Right hindlimb (tissue), 1 donor: ENCODE results near the gene TPRA1.

Source experiments
- DNase-seq: peaks from one replicate; pipeline ENCODE4 v3.0.0-alpha.2; 2018

TPRA1 gene

DNA sequence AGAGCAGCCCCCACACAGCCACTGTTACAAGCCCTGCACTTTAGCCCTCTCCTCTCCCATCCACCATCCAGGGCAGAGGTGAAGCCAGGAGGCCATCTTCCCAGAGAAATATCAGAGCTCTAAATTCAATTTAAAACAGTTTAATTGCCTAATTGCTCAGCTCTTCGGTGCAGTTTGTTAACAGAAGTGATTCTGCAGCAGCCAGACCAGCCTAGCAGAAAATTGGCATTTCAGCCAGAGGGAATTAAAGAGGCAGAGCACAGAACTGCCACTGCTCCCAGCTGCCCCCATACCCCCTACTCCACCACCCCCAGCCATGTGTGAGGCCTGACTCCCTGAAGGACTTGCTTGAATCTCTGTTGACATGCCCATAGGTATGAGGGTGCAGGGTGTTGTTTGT is 38.5 kb downstream of the TPRA1 start:
- DNase-seq = no peak

DNA sequence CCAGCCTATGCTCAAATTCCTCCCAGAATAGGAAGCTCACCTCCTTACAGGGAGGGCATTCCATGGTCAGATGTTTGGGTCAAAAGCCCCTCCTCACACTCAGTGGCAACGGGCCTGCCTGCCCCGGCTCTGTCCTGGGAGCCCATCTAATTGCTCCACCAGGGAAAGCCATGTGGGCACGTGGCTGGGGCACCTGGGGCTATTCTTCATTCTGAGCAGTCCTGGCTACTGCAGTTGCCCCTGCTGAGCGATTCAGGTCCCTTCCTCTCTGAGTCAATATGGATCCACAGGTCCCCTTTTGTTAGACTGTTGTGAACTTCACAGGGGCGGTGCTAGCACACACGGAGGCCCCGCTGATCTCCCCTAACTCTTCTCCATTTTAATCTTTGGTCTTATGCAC is 39.4 kb downstream of the TPRA1 start:
- no peak for DNase-seq

DNA sequence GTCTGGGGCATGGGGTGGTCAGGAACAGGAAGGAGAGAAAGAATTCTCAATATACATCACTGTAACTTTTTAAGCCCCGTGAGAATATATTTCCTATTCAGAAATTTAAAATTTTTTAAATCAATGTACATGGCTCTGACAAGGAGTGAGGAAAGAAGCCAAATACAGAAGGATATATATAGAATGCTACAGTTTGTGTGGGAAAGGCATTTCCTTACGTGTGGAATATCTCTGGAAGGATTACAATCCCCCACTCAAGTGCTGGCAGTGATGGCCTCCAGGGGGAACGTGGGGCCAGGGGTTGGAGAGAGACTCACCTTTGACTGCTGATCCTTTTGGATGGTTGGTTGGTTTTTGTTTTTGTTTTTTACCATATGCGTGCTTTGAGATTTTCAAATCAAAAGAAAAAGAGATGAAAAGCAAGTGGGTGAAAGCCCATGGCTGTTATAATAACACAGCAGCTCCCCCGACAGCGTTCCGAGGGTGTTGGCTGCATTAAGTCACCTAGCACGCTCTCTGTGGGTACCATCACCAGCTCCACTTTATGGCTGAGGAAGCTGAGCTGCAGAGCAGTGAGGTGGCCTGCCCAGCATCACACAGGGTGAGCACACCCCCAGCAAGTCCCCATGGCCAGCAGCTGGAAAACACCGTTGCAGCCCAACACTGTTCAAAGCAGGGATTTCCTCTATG is 39.9 kb downstream of the TPRA1 start:
- DNase-seq = no peak

DNA sequence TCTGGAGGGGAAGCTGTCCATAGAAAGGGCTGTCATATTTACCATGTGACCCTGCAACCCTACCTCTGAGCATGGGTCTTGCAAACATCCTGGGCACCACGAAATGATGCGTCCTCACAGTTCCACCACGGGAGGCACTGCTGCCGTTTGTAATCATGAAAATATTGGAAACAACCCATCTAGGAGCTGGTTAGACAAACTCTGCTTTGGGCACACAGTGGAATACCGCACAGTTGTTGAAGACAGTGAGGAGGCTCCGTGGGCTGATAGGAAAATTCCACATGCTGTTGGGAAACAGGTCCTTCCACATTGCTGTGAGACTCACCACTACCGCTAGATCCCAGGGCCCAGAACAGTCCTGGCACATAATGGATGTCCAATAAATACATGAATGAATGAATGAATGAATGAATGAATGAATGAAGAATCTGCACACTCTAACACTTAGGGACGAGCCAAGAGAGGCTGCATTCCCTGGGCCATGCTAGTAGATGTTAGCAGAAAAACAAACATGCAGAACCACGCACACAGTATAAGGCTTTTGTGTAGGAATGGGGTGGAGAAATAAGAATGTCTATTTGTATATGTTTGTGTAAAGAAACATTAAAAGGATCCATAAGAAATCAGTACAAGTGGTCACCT is 40.6 kb downstream of the TPRA1 start:
- no peak for DNase-seq

DNA sequence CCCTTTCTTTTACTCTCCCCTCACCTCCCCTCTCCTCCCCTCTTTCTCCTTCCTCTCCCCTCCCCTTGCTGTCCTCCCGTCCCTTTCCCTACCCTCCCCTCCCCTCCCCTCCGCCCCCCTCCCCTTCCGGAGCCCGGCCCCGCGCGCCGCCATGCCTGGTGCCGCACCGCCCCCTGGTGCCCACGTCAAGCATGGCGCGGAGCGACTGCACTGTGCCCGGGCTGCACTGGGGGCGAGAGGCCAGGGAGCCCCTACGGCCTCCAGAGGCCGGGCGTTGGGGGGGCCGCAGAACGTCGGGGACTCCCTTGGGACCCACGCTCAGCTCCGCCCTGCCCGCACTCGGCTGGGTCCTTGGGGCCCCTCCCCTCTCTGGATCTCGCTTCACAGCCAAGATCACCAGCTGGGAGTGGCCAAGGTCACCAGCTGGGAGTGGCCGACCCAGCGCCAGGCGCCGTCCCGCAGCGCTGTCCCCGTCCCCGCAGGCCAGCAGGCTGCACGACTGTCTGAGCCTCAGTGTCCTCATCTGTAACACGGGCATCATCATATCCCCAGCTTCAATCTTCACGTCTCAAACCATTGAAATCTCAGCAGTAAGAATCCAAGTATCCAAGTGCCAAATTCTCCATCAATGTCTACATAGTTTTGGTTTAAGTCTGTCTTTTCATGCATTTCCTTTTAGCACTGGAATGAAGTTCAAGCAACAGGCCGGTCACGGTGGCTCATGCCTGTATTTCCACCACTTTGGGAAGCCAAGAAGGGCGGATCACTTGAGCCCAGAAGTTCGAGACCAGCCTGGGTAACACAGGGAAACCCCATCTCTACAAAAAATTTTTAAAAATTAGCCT is 42.5 kb downstream of the TPRA1 start:
- DNase-seq = peak; percentile 87

DNA sequence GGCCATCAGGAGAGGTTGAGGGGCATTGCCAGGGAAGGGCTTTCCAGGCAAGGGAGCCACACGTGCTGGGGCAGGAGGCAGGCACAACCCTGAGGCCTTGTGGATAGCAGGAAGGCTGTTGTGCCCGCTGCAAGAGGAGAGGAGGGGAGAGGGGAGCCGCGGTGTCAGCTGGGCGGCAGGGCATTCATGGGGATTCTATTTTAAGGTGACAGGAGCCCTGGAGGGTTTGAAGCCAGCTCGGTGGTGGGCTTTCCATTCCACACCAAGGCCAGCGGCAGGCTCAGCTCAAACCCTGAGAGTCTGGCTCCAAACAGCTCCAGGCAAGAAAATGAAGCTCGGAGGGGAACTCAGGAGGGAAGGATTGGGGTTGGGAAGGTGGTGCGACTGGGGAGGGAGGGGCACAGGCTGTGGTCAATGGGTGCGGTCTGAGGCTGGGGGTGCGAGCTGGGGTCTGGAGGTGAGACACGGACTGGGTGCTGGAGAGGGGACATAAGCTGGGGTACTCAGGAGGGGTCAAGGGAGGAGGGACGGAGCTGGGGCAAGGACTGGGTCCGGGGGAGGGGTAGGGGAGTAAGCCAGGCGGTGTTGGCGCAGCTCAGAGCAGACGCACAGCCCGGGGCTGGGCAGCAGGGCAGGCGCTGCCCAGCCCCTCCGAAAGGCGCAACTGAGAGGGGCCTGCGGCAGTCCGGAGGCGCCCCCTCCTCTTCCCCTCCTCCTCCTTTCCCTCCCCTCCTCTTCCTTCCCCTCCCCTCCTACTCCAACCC is 43.4 kb downstream of the TPRA1 start:
- DNase-seq = peak; percentile 43

DNA sequence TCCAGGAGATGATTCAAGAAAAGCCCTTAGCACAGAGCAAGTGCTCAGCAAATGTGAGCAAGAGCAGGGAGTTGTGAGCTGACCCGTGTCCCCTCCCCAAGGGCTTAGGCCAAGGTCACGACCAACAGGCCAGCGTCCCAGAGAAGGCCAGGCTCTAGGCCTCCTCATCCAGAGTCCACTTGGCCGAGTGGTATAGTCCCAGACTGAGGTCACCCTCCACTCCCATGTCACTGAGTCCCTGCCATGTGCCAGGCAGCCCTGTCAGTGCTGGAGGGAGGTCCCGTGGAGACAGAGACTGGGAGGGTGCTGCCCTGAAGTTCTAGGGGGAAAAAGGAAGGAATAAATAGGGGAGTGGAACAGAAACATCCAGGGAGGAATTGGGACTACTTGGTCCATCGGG is 44.0 kb downstream of the TPRA1 start:
- no peak for DNase-seq

DNA sequence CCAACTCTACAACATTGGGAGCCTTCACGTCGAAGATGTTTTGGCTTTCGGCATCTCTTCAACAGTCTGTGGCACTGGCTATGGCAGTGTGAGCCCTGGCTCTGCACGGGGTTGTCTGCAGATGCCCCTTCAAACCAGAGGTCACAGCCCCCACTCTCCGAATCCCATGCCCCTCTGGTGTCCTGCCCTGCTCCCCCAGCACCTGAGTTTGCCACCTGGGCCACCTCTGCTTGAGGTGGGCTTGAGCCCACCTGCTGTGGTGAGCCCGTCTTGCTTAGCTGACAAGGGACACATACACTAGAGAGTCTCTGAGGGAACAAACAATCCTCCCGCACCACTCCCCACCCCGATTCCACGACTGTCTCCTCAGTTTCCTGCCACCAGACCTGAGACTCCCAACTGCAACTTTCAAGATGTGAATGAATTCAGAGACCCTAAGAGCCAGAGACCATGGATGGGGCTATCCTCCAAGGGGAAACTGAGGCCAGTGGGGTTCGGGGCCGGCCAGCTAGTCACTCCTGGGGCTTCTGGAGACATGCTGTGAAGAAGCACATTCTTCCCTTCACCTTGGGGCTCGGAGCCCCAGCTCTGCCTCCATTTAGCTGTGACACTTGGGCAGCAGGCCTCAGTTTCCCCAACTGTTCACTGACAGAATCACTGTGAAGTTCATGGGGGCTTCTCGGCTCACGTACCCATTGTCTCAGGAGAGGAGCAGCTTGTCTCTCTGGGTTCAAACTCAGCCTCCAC is 44.6 kb downstream of the TPRA1 start:
- no peak for DNase-seq

DNA sequence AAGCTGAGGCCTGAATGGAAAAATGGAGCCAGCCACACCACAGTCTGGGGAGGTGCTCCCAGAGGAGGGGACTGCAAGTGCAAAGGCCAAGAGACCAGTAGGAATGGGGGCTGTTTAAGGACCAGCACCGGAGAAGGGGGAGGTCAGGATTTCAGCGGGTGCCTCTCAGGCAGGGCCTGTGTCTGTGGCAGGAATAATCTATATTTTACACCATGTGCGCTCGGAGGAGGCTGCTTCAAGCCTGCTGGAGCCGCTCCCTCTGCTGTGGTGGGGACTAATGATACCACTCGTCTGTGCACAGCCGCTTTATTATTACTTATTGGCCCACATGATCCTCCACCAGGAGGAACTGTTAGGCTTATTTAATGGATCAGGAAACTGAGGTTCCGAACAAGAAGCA is 45.3 kb downstream of the TPRA1 start:
- DNase-seq = no peak

DNA sequence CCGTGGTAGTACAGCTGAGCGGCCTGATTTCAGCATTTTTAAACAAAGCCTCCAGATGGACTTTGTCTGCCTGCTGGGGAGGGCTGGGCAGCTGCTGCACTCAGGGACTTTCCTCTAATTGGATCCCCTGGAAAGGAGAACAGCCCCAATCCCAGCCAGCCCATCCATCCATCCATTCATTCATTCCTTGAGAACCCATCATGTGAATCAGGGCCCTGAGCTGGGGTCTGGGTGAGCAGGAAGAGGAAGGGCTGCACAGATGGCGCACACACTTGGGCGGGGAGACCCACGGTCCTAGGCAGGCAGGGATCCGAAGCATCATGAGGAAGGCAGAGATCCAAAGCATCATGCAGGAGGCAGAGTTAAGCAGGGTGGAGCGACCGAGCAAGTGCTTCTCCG is 45.7 kb downstream of the TPRA1 start:
- DNase-seq = no peak

DNA sequence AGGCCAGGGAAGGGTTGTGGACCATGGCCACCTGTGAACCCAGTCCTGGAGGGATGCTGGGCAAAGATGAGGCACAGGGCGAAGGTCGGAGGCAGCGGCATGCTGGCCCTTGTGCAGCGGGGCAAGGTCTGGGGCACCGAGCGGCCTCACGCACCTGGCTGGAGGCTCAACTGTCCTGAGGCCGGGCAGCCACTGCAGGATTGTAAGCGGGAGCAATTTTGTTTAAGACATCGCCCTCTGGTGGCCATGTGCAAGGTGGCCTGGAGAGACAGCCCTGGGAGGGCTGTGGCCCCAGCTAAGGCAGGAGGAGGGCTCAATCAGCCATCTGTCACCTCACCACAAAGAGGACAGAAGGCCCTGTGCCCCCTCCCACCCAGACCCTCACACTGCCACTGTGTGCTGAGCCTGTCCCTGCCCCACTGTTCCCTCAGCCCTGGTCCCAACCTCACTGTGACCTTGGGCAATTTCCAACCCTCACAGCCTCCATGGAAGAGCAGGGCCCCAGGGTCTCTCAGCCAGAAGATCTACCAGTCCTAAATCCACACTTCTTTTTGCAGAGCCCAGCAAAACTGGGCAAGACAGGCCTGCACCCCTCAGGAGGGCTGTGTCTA is 46.2 kb downstream of the TPRA1 start:
- DNase-seq = peak; percentile 59

DNA sequence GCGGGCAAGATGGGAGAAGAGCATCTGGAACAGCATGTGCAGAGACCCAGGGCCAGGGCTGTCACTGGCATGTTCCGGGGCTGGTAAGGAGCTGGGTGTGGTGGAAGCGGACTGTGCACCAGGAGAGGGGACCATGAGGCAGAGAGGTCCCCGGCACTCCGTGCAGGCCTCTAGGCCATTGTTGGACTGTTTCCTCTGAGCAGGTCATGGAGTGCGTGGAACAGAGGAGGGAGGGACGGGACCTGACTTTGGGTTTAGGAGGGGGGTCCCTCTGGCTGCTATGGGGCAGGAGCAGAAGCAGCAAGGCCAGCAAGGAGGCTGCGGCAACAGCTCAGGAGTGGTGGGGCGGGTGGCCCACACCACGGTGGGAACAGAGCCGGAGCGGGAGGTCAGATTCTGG is 47.1 kb downstream of the TPRA1 start:
- DNase-seq = no peak

DNA sequence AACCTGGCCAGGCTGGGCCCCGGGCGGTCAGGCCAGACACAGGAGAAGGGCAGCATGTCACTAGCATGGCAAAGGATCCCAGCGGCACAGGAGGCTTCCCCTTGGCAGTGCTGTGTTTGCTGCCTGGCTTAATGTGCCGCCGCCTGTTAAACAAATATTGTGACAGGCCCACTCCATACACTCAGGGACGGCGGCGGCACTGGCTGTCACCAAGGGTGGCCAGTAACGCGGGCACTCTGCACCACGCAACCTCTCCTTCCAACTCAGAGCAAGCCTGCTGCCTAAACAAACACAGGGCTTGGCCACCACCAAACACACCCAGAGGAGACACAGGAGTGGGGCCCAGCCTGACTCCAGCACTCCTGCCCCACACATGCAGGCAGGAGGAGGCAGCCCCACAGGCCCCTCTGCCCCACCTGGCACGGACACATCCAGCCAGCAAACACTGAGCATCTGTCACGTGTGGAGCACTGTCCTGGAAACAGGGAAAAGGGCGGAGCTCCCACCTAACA is 48.0 kb downstream of the TPRA1 start:
- no peak for DNase-seq

DNA sequence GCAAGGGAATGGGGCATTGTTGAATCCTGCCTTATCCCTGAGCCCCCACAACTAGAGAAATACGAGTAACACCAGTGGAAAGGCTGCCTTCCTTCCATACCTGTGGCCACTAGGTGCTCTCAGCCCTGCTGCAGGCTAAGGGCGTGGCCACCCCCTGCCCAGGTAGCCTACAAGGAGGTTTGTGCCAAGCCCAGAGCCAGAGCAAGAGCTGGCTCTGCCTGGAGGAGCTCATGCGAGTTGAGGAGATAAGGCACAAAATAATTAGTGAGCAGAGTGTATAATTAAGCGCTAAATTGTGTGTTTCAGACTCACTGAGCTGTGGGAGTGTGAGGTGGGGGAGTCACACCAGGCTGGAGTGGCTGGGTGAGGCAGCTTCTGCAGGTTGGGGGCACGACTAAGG is 49.2 kb downstream of the TPRA1 start:
- no peak for DNase-seq

DNA sequence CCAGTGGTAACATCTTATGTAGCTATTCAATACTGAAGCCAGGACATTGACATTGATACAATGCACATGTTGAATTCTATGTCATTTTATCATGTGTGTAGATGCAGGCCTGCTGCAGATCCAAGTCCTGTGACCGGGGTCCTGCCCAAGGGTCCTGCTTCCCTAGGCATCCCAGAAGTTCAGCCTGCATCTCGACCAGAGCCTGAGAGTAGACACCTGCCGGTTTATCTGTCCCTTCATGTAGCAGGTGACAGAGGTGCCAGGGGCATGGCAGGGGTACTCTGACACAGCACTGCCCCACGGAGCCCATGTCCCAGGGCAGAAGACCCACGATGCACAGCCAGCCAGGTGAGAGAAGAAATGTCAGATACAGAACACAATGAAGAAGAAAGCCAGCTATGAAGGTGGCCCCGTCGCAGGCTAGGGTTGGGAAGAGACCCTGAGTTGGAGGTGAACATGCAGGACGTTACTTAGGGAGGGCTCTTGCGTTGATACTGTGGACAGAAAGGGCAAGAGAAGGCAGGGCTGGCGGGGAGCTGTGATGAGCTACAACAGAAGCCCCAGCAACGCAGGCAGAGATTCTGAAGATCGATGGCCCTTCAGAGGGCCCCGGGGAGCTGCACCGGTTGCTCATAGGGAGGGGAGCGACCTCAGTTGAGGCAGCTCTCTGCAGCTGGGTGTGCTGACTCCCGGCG is 51.0 kb downstream of the TPRA1 start:
- no peak for DNase-seq

DNA sequence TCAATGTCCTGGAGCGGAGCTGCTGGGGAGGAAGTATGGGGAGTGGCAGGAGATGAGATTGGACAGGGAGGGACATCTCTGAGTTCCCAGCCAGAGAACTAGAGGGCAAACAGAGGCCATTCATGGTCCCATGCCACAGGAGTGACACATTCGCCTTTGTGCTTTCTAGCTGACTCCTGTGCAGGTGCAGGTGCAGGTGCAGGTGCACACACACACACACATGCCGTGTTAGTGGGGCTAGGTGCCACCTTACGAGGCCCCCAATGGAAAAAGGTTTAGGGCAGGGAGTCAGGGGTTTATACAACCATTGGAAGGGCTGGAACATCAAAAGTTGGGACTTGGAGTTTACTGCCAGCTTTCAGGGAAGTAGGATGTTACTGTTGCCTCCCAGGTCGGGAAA is 52.0 kb downstream of the TPRA1 start:
- no peak for DNase-seq

DNA sequence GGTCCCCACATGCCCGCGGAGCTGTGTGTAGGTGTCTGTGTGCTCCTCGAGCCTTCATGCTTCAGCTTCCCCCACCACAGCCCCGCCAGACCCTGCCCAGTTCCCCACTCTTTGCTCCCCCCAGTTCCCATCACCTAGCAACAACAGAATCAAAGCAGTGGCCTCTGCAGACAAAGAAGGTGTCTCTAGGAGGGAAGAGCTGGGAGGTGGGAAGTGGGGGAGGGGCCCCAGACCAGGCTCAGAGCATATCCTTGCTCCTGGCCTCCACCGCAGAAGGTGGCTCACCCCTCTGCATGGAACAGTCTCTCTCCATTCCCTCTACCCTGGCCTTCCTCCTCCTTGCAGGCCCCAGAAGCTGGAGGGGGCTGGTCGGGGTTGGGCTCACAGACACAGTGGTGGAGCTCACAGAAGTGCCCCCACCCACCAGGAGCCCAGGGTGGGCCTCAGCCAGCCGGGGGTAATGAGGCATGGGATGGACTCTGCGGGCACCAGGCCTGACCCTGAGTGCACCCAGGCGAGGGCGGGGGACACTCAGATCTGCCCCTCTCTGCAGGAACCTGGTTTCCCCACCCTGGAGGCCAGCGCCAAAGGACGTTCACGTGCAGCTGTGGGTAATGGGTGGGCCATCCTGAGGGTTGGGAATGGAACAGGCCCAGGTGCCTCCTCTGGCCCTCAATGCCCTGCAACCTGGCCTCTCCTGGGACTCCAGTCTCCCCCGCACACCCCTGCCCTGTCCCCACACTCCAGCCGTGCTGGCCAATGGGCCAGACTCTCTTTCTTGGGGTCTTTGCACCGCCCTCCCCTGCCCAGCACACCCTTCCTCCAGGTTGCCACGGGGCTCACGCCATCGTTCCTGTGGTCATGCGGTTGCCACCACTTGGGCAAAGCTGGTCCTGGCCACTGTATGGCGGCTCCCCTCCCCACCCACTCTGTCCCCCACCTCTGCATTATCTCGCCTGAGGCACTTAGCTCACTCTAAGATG is 53.4 kb downstream of the TPRA1 start:
- DNase-seq = no peak

DNA sequence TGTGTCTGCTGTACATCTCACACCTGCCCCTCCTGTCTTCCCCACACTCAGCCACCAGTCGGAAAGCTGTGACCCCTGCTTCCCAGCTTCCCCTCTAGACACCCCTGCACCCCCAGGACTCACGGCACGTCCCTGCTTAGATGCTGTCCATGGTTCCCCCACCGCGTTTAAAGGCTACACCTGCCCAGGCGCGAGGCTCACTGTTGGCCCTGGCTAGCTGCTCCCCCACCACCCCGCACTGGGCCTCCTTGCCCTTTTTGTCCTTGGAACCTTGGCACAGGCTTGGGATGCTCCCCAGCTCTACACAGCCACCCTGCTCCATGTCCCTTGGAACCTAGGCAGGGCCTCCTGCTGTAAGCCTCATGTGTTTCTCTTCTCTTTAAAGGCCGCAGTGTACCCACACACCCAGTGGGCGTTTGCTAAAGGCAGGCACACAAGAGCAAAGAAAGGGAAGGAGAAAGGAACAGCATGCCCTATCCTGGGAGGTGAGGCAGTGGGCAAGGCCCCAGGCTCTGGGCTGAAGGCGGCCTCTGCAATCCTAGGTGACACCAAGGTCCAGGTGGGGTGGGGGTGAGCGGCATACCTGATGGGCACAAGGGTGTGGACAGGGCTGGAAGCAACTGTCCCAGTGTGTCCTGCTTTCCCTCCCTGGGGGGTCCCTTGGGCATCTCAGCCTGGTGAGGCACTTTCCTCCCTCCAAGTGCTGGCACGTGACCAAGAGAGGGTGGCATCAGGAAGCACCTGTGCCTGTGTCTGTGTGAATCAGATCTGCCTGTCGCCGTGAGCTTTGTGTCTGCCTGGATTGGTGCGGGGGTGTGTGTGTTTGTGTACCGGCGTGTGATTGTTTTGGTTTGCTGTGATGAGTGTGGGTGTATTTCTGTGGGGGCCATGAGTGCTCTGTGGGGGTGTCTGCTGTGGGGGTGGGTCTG is 54.4 kb downstream of the TPRA1 start:
- no peak for DNase-seq
